Stimulated activated CD8-positive, alpha-beta memory T cell treated with anti-CD3 and anti-CD28 coated beads, Interleukin-2, amount 100 ng/mL, for 48 hours (primary cell): Measurements from ENCODE around the gene TMEM25.
"Not testable (repeated sequence)": the region's sequence is repeated elsewhere in the genome, so short reads cannot be mapped to it uniquely, and the experiment has no call there.

Experiments used
- DNase-seq, 2 donors: peaks; one replicate each; pipeline ENCODE4 v3.0.0-alpha.2; 2020; ENCODE audit warnings: low read depth in 2 of 2

TMEM25 gene

GRCh38 chr11:118530683-118531596 is at the start of gene TMEM25:
TMEM25 (plus strand) TSS chr11:118531192; CDS start chr11:118531802, 610 bp downstream.
- peak; percentile 66 to 68 for DNase-seq

GRCh38 chr11:118481238-118481637 is 49.8 kb upstream of the TMEM25 start:
- DNase-seq = not testable (repeated sequence)

GRCh38 chr11:118484405-118484804 is 46.6 kb upstream of the TMEM25 start:
- no peak for DNase-seq

GRCh38 chr11:118485273-118485672 is 45.7 kb upstream of the TMEM25 start:
- no peak for DNase-seq

GRCh38 chr11:118488480-118489109 is 42.4 kb upstream of the TMEM25 start:
- peak; percentile 48 to 59 for DNase-seq

- DNase-seq = no peak
These were observed 40.0 kb upstream of the TMEM25 start for GRCh38 chr11:118491041-118491440.

GRCh38 chr11:118497831-118498230 is 33.2 kb upstream of the TMEM25 start:
- DNase-seq = no peak

- no peak for DNase-seq
These were observed 27.8 kb upstream of the TMEM25 start for GRCh38 chr11:118503216-118503615.

- no peak for DNase-seq
These were observed 19.4 kb upstream of the TMEM25 start for GRCh38 chr11:118511601-118512000.

- no peak for DNase-seq
These were observed 16.9 kb upstream of the TMEM25 start for GRCh38 chr11:118514103-118514502.

GRCh38 chr11:118519549-118519948 is 11.4 kb upstream of the TMEM25 start:
- no peak for DNase-seq

GRCh38 chr11:118521892-118522311 is 9.1 kb upstream of the TMEM25 start:
- no peak for DNase-seq

- DNase-seq = no peak
These were observed 8.4 kb upstream of the TMEM25 start for GRCh38 chr11:118522571-118523072.

GRCh38 chr11:118524356-118524755 is 6.6 kb upstream of the TMEM25 start:
- DNase-seq = no peak

- no peak for DNase-seq
These were observed 6.1 kb upstream of the TMEM25 start for GRCh38 chr11:118524757-118525470.

GRCh38 chr11:118526688-118527087 is 4.3 kb upstream of the TMEM25 start:
- no peak for DNase-seq

- no peak for DNase-seq
These were observed 3.9 kb upstream of the TMEM25 start, which contains the start of gene TTC36 for GRCh38 chr11:118527109-118527508. TTC36 (plus strand) TSS chr11:118527474; CDS start chr11:118527495, 21 bp downstream.

GRCh38 chr11:118528511-118528910 is 2.5 kb upstream of the TMEM25 start:
- DNase-seq = no peak

- no peak for DNase-seq
These were observed 1.3 kb upstream of the TMEM25 start for GRCh38 chr11:118529584-118530175.

- no peak for DNase-seq
These were observed 761 bp upstream of the TMEM25 start for GRCh38 chr11:118530180-118530682.

- DNase-seq = no peak
These were observed 649 bp downstream of the TMEM25 start for GRCh38 chr11:118531597-118532084.
